Measurements from ENCODE around the gene APP.

APP gene

DNA sequence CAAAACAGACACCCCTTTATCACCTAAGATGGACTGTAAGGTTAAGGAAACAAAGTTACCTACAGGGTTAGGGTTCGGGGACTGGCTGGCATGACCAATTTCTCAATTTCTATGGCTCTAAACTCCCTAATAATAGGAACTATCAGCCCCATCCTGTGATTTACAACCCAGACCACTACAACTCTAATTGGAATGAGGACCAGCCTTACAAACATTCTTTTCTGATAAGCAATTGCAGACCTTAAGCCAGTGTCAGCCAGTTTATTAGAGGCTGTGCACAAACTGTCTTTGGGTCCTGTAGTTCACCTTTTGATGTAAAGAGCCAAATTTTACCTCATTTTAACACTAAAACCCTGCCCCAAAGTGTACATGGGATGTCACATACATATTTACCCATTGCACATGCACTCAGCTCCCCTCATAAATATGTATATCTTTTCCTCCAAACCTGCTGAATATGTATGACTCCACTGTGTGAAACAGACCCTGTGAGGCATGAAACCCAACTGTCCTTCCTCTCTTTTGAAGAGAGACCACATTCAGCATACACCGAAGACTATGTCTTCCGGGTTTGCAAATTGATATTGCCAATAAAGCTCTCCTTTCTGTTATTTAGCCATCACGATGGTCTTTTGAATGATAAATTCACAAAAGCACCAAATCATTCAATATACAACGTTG, 7.3 kb upstream of the APP start:
- Histone ChIP-seq H2AFZ (ENCODE audit: low read depth, low read length) (peak overlapping the region; percentile 9), H3K9me3 (ENCODE audit: low read length) (no peaks in the 10 kb centered on the region), H3K4me3 (ENCODE audit: low read length) (no peak overlapping the region), H3K4me1 (ENCODE audit: insufficient read depth, low read length) (peaks cover 8% of the 10 kb centered on the region), H3K27me3 (ENCODE audit: insufficient read depth, low read length) (no peaks in the 10 kb centered on the region), H3K36me3 (ENCODE audit: insufficient read depth, low read length) (no peaks in the 10 kb centered on the region)

DNA sequence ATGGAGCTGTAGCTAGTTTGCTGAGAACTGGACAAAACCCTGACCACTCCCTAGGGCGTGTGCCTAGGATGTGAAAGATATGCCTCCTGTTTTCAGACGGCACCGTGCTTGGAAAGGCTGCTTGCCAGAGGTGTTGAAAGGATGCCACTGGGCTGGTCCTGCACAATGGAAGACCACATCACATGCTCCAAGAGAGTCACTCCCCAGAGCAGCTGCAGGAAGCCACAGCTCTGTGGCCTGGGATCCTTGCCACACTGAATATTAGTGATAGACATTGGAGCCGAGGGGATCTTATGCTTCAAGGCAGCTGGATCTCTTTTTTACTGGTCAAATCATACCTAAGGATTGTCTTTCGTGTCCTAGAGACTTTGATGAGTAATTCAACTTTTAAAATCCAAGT, 6.6 kb upstream of the APP start:
- no peak overlapping the region for H2AFZ ChIP-seq (ENCODE audit: low read depth, low read length)
- H3K4me1 ChIP-seq (ENCODE audit: insufficient read depth, low read length) = peaks cover 8% of the 10 kb centered on the region
- no peaks in the 10 kb centered on the region for H3K27me3 ChIP-seq (ENCODE audit: insufficient read depth, low read length)
- no peaks in the 10 kb centered on the region for H3K36me3 ChIP-seq (ENCODE audit: insufficient read depth, low read length)
- H3K4me3 ChIP-seq (ENCODE audit: low read length) = no peak overlapping the region
- H3K9me3 ChIP-seq (ENCODE audit: low read length) = no peaks in the 10 kb centered on the region

DNA sequence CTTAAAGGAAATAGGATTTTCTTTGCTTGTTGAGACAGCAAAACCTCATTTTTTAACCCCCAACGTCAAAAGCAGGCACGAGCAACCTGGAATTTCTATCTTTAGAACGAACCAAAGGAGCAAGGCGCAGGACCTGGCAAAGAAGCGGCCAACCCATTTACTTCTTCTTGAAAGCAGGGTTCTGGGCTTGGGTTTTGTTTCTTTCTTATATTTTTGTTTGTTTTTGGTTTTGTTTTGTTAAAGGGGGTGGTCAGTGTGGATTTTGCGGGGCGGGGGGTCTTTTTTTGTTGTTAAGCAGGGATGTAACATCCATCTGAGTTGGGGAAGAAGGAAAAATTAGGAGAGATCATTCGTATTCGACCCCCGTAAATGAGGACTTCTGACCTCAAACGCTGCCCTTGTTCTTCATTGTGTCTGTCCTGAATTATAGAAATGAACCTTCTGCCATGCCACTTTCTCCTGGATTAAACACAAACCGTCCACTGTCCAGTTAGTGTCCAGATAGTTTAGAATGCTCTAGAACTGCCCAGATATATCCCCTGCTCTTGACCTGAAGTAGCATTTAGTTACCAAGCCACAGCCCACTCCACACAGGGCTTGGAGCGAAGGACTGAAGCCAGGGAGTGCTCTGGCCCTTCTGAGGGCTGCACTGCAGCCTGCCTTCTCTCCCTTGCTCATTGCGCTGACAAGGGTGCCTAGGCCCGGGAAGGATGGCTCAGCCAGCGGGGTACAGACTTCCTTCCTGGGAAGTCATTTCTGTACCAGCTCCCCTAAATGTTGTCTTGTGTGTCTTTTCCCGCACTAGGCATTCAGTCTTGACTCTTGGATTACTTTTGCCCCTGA, 909 bp upstream of the APP start:
- Histone ChIP-seq H3K4me1 (ENCODE audit: insufficient read depth, low read length) (peaks cover 32% of the 10 kb centered on the region), H3K4me3 (ENCODE audit: low read length) (peak overlapping the region; percentile 96), H3K27me3 (ENCODE audit: insufficient read depth, low read length) (no peaks in the 10 kb centered on the region), H3K36me3 (ENCODE audit: insufficient read depth, low read length) (no peaks in the 10 kb centered on the region), H2AFZ (ENCODE audit: low read depth, low read length) (peak overlapping the region; percentile 99), H3K9me3 (ENCODE audit: low read length) (no peaks in the 10 kb centered on the region)

DNA sequence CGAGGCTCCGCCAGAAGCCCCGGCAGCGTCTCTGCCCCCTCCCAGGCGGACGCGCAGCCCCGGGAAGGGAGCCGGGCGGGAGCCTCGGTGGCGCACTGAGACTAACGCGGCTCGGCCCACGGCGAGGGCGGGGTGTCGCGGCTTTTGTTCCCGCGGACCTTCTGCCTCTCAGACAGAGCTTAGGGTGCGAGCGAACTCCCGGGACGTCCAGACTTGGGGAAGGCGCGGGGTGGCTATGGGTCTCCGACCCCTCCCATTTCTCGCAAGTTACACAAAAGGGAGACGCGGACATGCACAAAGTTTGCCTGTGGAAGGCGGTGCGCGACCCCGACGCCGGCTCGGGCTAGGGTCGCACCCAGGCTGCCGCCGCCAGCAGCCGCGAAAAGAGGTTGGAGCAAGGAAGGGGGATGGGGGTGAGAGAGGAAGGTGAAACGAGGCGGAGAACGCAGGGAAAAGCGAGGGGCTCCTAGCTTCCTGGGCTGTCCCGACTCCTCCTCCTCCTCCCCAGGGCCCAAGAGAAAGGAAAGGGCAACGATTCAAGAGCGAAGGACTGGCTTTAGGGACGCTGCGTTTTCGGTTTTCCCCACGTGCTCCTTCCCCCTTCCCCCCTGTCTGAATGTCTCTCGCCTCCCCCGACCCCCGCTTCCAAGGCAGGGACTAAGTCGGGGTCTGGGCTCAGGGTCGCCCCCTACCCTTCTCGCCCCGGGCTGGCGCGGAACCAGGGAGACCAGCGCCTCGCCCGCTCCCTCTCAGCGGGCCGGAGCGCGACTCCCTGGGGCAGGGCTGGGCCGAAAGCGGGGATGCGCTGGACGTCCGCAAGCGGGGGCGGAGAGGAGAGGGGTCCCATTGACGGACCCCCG, 729 bp downstream of the APP start:
- Histone ChIP-seq H3K27me3 (ENCODE audit: insufficient read depth, low read length) (no peaks in the 10 kb centered on the region), H3K4me1 (ENCODE audit: insufficient read depth, low read length) (peaks cover 48% of the 10 kb centered on the region), H2AFZ (ENCODE audit: low read depth, low read length) (peak overlapping the region; percentile 69), H3K9me3 (ENCODE audit: low read length) (no peaks in the 10 kb centered on the region), H3K36me3 (ENCODE audit: insufficient read depth, low read length) (no peaks in the 10 kb centered on the region), H3K4me3 (ENCODE audit: low read length) (peak overlapping the region; percentile 96)

DNA sequence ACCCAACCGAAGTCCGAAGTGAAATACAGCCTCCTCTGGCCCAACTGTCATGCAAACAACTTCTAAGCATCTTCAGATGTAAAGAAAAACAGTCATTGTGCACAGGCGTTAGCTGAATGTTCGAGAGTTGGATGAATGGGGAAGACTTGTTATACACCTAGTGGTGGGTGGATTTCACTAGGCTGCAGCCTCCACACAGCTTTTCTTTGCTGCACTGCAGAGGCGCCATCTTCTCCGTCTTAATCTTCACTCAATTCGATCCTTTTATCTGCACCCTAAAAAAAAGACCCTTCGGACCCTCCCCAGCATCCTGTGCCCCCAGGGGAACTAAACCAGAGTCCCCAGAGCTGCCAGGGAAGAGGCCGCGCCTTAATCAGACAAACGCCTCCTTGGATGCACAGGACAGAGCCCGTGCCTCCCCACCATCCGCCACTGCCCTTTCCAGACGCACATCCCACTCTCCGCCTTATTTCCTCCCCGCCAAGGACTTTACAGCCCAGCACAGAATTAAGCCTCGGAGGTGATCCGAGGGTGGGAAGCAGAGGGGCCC, 1.4 kb downstream of the APP start:
- Histone ChIP-seq H3K9me3 (ENCODE audit: low read length) (no peaks in the 10 kb centered on the region), H3K36me3 (ENCODE audit: insufficient read depth, low read length) (no peaks in the 10 kb centered on the region), H3K27me3 (ENCODE audit: insufficient read depth, low read length) (no peaks in the 10 kb centered on the region), H2AFZ (ENCODE audit: low read depth, low read length) (peak overlapping the region; percentile 69), H3K4me3 (ENCODE audit: low read length) (peak overlapping the region; percentile 96), H3K4me1 (ENCODE audit: insufficient read depth, low read length) (peaks cover 49% of the 10 kb centered on the region)

DNA sequence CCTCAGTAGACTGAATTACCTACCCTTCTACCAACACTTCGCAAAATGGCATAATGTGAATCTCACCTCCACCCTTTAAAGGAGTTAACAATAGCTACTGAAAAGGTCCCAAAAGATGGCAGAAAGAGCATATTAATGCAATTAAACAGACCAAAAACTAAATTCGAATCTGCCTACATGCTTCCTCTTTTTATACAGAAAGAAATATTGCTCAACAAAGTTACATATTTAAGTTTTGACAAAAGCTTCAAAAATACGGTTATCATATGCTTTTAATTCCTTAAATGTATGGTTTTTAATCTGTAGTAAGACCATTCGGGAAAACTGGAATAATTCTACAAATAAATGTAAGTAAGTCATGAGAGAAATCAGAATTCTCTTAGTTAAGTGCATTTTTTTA, 2.2 kb downstream of the APP start:
- Histone ChIP-seq H3K36me3 (ENCODE audit: insufficient read depth, low read length) (no peaks in the 10 kb centered on the region), H2AFZ (ENCODE audit: low read depth, low read length) (no peak overlapping the region), H3K9me3 (ENCODE audit: low read length) (no peaks in the 10 kb centered on the region), H3K4me3 (ENCODE audit: low read length) (peak overlapping the region; percentile 96), H3K27me3 (ENCODE audit: insufficient read depth, low read length) (no peaks in the 10 kb centered on the region), H3K4me1 (ENCODE audit: insufficient read depth, low read length) (peaks cover 49% of the 10 kb centered on the region)

DNA sequence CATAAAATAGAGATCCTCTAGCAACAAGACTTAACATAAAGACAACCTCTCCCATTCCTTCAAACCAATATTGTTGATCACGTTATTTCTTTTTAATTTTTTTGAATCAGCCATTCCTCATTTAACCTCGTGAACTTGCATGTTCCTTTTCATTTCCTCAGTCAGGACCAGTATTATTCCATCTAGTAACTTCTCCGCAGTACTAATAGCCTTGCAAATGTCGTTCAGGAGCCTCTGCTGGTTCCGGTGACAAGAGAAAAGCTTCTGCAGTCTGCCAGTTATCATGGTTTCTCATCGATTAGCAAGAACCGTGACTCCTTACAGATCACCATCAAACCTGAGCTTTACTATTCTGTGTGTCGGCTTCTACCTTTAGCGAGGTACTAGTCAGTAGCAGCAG, 3.0 kb downstream of the APP start:
- H3K27me3 ChIP-seq (ENCODE audit: insufficient read depth, low read length) = no peaks in the 10 kb centered on the region
- H3K4me1 ChIP-seq (ENCODE audit: insufficient read depth, low read length) = peaks cover 49% of the 10 kb centered on the region
- peak overlapping the region; percentile 14 for H3K4me3 ChIP-seq (ENCODE audit: low read length)
- no peaks in the 10 kb centered on the region for H3K9me3 ChIP-seq (ENCODE audit: low read length)
- no peak overlapping the region for H2AFZ ChIP-seq (ENCODE audit: low read depth, low read length)
- no peaks in the 10 kb centered on the region for H3K36me3 ChIP-seq (ENCODE audit: insufficient read depth, low read length)

DNA sequence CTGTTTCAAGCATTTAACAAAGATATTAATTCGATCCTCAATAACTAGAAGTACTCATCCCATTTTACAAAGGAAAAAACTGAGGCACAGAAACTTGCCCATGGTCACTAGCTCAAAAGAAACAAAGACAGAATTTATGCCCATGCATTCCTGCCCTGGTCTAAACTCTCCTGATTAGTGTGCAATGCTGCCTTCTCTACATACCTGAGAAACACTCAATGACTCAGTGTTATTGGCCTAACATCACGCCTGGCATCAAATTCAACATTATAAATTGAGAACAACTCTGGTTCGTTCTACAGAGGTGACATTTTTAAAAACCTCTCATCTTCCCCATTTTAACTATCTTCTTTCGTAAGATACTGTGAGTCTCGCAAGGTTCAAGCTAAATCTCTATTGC, 5.2 kb downstream of the APP start:
- Histone ChIP-seq H3K4me1 (ENCODE audit: insufficient read depth, low read length) (peaks cover 42% of the 10 kb centered on the region), H3K27me3 (ENCODE audit: insufficient read depth, low read length) (no peaks in the 10 kb centered on the region), H3K9me3 (ENCODE audit: low read length) (no peaks in the 10 kb centered on the region), H3K36me3 (ENCODE audit: insufficient read depth, low read length) (peaks cover 3% of the 10 kb centered on the region), H2AFZ (ENCODE audit: low read depth, low read length) (no peak overlapping the region), H3K4me3 (ENCODE audit: low read length) (no peak overlapping the region)

DNA sequence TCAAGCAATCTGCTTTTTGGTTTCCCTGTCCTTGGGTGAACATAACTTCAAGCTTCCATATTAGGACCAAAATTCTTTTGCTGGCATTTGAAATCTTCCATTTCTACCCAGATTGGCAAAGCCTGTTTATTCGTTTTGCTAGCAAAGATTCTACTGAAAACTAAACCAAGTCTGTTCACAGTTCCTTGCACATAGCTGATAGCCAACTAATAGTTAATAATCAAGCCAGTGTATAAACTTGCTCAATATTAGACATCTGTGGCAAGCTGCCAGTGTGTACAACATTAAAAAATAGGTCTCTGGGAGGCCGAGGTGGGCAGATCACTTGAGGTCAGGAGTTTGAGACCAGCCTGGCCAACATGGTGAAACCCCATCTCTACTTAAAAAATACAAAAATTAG, 6.3 kb downstream of the APP start:
- Histone ChIP-seq H3K36me3 (ENCODE audit: insufficient read depth, low read length) (peaks cover 3% of the 10 kb centered on the region), H2AFZ (ENCODE audit: low read depth, low read length) (no peak overlapping the region), H3K27me3 (ENCODE audit: insufficient read depth, low read length) (no peaks in the 10 kb centered on the region), H3K4me3 (ENCODE audit: low read length) (no peak overlapping the region), H3K9me3 (ENCODE audit: low read length) (no peaks in the 10 kb centered on the region), H3K4me1 (ENCODE audit: insufficient read depth, low read length) (peaks cover 42% of the 10 kb centered on the region)

DNA sequence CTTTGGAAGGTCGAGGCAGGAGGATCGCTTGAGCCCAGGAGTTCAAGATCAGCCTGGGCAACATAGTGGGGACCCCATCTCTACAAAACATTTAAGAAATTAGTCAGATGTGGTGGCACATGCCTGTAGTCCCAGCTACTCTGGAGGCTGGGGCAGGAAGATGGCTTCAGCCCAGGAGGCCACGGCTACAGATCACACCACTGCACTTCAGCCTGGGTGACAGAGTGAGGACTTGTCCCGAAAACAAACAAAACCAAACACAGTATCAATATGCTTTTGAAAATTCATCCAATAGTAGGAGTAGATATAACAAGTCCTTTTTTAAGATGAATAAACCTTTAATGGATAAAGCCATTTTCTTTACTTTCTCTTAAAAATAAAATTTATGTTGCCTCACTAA, 8.5 kb downstream of the APP start:
- H3K27me3 ChIP-seq (ENCODE audit: insufficient read depth, low read length) = no peaks in the 10 kb centered on the region
- peaks cover 3% of the 10 kb centered on the region for H3K36me3 ChIP-seq (ENCODE audit: insufficient read depth, low read length)
- H3K9me3 ChIP-seq (ENCODE audit: low read length) = no peaks in the 10 kb centered on the region
- H2AFZ ChIP-seq (ENCODE audit: low read depth, low read length) = no peak overlapping the region
- H3K4me3 ChIP-seq (ENCODE audit: low read length) = no peak overlapping the region
- H3K4me1 ChIP-seq (ENCODE audit: insufficient read depth, low read length) = peaks cover 23% of the 10 kb centered on the region

DNA sequence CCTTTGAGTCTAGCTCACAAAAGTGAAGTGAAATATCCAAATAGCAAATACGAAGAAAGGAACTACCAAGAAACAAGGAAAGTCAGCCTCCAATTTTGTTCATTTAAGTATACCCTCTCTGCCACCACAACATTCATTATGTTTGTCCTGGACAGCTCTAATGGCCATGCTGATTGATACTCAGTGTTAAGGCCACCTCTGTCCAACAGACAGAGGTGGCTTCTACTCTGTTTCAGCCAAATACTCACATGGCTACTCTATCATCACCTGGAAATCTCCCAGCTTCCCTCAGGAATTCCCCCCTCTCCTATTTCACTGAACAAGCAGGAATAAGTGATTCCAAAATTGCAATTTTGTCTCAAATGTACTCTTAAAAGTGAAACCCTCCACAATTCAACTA, 10.7 kb downstream of the APP start:
- Histone ChIP-seq H3K4me3 (ENCODE audit: low read length) (no peak overlapping the region), H2AFZ (ENCODE audit: low read depth, low read length) (no peak overlapping the region), H3K9me3 (ENCODE audit: low read length) (no peaks in the 10 kb centered on the region), H3K27me3 (ENCODE audit: insufficient read depth, low read length) (no peaks in the 10 kb centered on the region), H3K36me3 (ENCODE audit: insufficient read depth, low read length) (peaks cover 6% of the 10 kb centered on the region), H3K4me1 (ENCODE audit: insufficient read depth, low read length) (peaks cover under 1% of the 10 kb centered on the region)

DNA sequence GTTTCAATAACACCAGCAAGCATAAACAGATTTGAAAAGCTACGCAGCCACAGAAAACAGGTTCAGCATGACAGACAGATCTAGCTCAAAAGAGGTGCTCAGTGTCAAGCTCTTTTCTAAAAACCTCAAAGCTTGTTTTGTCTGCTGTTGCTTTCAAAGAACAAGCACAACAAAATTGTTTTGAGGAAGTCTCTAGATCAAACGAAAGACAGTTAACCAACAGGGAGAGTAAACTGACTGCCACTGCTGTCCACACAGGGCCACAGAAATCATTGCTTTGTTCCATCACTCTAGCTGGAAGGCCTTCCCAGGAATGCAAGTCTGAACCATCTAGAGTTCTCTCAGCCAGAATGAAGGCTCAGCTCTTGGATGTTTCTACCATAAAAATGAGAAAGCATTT, 12.8 kb downstream of the APP start:
- Histone ChIP-seq H3K4me1 (ENCODE audit: insufficient read depth, low read length) (no peaks in the 10 kb centered on the region), H3K9me3 (ENCODE audit: low read length) (no peaks in the 10 kb centered on the region), H2AFZ (ENCODE audit: low read depth, low read length) (no peak overlapping the region), H3K4me3 (ENCODE audit: low read length) (no peak overlapping the region), H3K36me3 (ENCODE audit: insufficient read depth, low read length) (peaks cover 6% of the 10 kb centered on the region), H3K27me3 (ENCODE audit: insufficient read depth, low read length) (no peaks in the 10 kb centered on the region)

DNA sequence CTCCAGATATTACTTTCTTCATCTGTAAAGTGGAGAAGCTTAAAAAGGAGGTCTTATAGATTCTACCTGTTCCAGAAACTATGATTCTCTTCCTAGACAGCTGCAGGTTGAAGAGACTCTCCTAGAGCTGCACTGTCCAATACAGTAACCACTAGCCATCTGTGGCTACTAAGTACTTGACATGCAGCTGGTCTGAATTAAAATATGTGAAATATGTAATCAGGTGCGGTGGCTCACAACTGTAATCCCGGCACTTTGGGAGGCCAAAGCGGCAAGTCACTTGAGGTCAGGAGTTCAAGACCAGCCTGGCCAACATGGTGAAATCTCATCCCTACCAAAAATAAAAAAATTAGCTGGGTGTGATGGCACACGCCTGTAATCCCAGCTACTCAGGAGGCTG, 15.8 kb downstream of the APP start:
- no peaks in the 10 kb centered on the region for H3K27me3 ChIP-seq (ENCODE audit: insufficient read depth, low read length)
- H2AFZ ChIP-seq (ENCODE audit: low read depth, low read length) = no peak overlapping the region
- no peak overlapping the region for H3K4me3 ChIP-seq (ENCODE audit: low read length)
- peaks cover 3% of the 10 kb centered on the region for H3K4me1 ChIP-seq (ENCODE audit: insufficient read depth, low read length)
- H3K9me3 ChIP-seq (ENCODE audit: low read length) = peaks cover 2% of the 10 kb centered on the region
- peaks cover 2% of the 10 kb centered on the region for H3K36me3 ChIP-seq (ENCODE audit: insufficient read depth, low read length)
